Neural cell (in vitro differentiated cells): ENCODE data around the gene LAIR1. TPM values are rescaled to one million over a fixed set of nuclear protein-coding genes. Genes with fewer than 3 reads are reported as not detected.

Experiments used
- H2AFZ ChIP-seq: fragments of 200-600, 300-800 bp; sonication (generic), shearing (Covaris generic); 2 replicates; pipeline ENCODE4 v1.6.0; 2014; ENCODE audit warnings: low read depth, mild to moderate bottlenecking, antibody characterized with exemption, low read length, moderate library complexity
- H3F3A ChIP-seq: fragments of 200-600 bp; shearing (Covaris generic); 2 replicates; pipeline ENCODE4 v1.6.1; 2016; ENCODE audit warnings: mild to moderate bottlenecking, moderate library complexity, mixed read lengths, antibody characterized with exemption, low read length; ENCODE audit not compliant: insufficient read depth, poor library complexity, severe bottlenecking
- H3K27ac ChIP-seq: fragments of 200-600, 300-800 bp; sonication (generic), shearing (Covaris generic); 2 replicates; pipeline ENCODE4 v1.5.1; 2014; ENCODE audit warnings: mild to moderate bottlenecking, low read length, moderate library complexity
- H3K27me3 ChIP-seq: fragments of 300-800, 200-600 bp; sonication (generic), shearing (Covaris generic); 2 replicates; pipeline ENCODE4 v1.6.0; 2014; ENCODE audit warnings: mild to moderate bottlenecking, low read depth, low read length, moderate library complexity; ENCODE audit not compliant: insufficient read depth
- H3K36me3 ChIP-seq: fragments of 300-800, 200-600 bp; sonication (generic), shearing (Covaris generic); 2 replicates; pipeline ENCODE4 v1.5.1; 2014; ENCODE audit warnings: mild to moderate bottlenecking, antibody characterized with exemption, low read length, moderate library complexity; ENCODE audit not compliant: insufficient read depth
- H3K4me2 ChIP-seq: fragments of 300-800, 200-600 bp; sonication (generic), shearing (Covaris generic); 2 replicates; pipeline ENCODE4 v1.6.0; 2014; ENCODE audit warnings: mild to moderate bottlenecking, low read length
- H3K4me3 ChIP-seq: fragments of 300-800, 200-600 bp; sonication (generic), shearing (Covaris generic); 2 replicates; pipeline ENCODE4 v1.5.1; 2014; ENCODE audit warnings: mild to moderate bottlenecking, low read length, moderate library complexity
- H3K79me2 ChIP-seq: fragments of 200-600 bp; shearing (Covaris generic); replicated peaks from 2 replicates; pipeline ENCODE4 v1.6.0; 2014; ENCODE audit warnings: mild to moderate bottlenecking, low read length, moderate library complexity; ENCODE audit not compliant: insufficient read depth
- H3K9ac ChIP-seq: fragments of 300-800, 200-600 bp; sonication (generic), shearing (Covaris generic); 2 replicates; pipeline ENCODE4 v1.6.1; 2016; ENCODE audit warnings: mild to moderate bottlenecking, low read length, mixed read lengths
- H3K9me2 ChIP-seq: fragments of 200-600 bp; shearing (Covaris generic); 2 replicates; pipeline ENCODE4 v1.6.1; 2016; ENCODE audit warnings: mild to moderate bottlenecking, low read length, mixed read lengths; ENCODE audit not compliant: insufficient read depth
- H3K9me3 ChIP-seq: fragments of 200-600, 300-800 bp; sonication (generic), shearing (Covaris generic); 2 replicates; pipeline ENCODE4 v1.6.1; 2016; ENCODE audit warnings: mild to moderate bottlenecking, mixed run types, low read length, moderate library complexity, mixed read lengths
- H4K20me1 ChIP-seq: fragments of 200-600 bp; shearing (Covaris generic); 2 replicates; pipeline ENCODE4 v1.6.1; 2016; ENCODE audit warnings: mild to moderate bottlenecking, mixed run types; ENCODE audit not compliant: insufficient read depth
- EP300 ChIP-seq: fragments of 450-650 bp; conservative IDR thresholded peaks from 2 replicates; pipeline ENCODE4 v1.6.1; 2014; ENCODE audit warnings: antibody characterized with exemption, mild to moderate bottlenecking, moderate library complexity; ENCODE audit not compliant: poor library complexity, severe bottlenecking
- EZH2 ChIP-seq: fragments of 200-600, 300-800 bp; shearing (Covaris generic), sonication (generic); IDR thresholded peaks from 2 replicates; pipeline ENCODE4 v1.6.1; 2014; ENCODE audit warnings: antibody characterized with exemption, low read length, borderline replicate concordance, mild to moderate bottlenecking; ENCODE audit not compliant: insufficient read depth, poor library complexity, severe bottlenecking
- MXI1 ChIP-seq: fragments of 450-650 bp; conservative IDR thresholded peaks from 2 replicates; pipeline ENCODE4 v1.6.1; 2014; ENCODE audit warnings: antibody characterized with exemption, mild to moderate bottlenecking; ENCODE audit not compliant: poor library complexity, severe bottlenecking
- POLR2AphosphoS5 ChIP-seq: IDR thresholded peaks from 2 replicates; pipeline ENCODE4 v1.6.1; 2012
- RAD21 ChIP-seq: fragments of 450-650 bp; conservative IDR thresholded peaks from 2 replicates; pipeline ENCODE4 v1.6.1; 2014; ENCODE audit warnings: antibody characterized with exemption, mild to moderate bottlenecking, moderate library complexity
- REST ChIP-seq: IDR thresholded peaks from 2 replicates; pipeline ENCODE4 v1.6.1; 2012; ENCODE audit warnings: borderline replicate concordance
- SMC3 ChIP-seq: fragments of 450-650 bp; conservative IDR thresholded peaks from 2 replicates; pipeline ENCODE4 v1.6.1; 2014; ENCODE audit warnings: antibody characterized with exemption, mild to moderate bottlenecking, moderate library complexity; ENCODE audit not compliant: poor library complexity
- TAF1 ChIP-seq: IDR thresholded peaks from 2 replicates; pipeline ENCODE4 v1.6.1; 2012; ENCODE audit warnings: low read depth
- polyA plus RNA-seq: library from polyadenylated mRNA; depleted of rRNA; stranded (reverse); fragments of >200 nt; gene quantifications from 2 replicates; pipeline ENCODE4 v1.2.3, GENCODE V29; 2014
- TF ChIP-seq, protein P1 (sequence below): fragments of 450-650 bp; IDR thresholded peaks from 2 replicates; pipeline ENCODE4 v1.5.1; 2014; ENCODE audit warnings: antibody characterized with exemption, mild to moderate bottlenecking, moderate library complexity; ENCODE audit not compliant: poor library complexity, severe bottlenecking

Gene LAIR1
- polyA plus RNA-seq, 1 donor from 2014 or later: not detected

- Histone ChIP-seq H3K36me3 (no peaks in the 10 kb centered on the region), H3K4me3 (no peak overlapping the region), H3K27ac (peak overlapping the region; percentile 43), H3K9ac (peak overlapping the region; percentile 22), H3F3A (no peaks in the 10 kb centered on the region), H3K9me3 (no peaks in the 10 kb centered on the region), H3K79me2 (no peaks in the 10 kb centered on the region), H3K27me3 (no peaks in the 10 kb centered on the region), H4K20me1 (no peaks in the 10 kb centered on the region), H3K4me2 (no peak overlapping the region), H3K9me2 (no peaks in the 10 kb centered on the region), H2AFZ (no peak overlapping the region)
- TF ChIP-seq POLR2AphosphoS5 (no peak), EZH2 (no peak), REST (no peak)
Measured at GRCh38 chr19:54354761-54355160, 10.0 kb downstream of the LAIR1 start.

GRCh38 chr19:54352546-54352945, 12.2 kb downstream of the LAIR1 start:
- H2AFZ ChIP-seq: no peak overlapping the region
- no peaks in the 10 kb centered on the region for H3K79me2 ChIP-seq
- H3K36me3 ChIP-seq: no peaks in the 10 kb centered on the region
- no peak overlapping the region for H3K9ac ChIP-seq
- no peak overlapping the region for H3K4me3 ChIP-seq
- no peak overlapping the region for H3K27ac ChIP-seq
- no peaks in the 10 kb centered on the region for H3K9me2 ChIP-seq
- H3F3A ChIP-seq: no peaks in the 10 kb centered on the region
- H3K27me3 ChIP-seq: no peaks in the 10 kb centered on the region
- no peaks in the 10 kb centered on the region for H3K9me3 ChIP-seq
- TF ChIP-seq POLR2AphosphoS5: no peak
- no peaks in the 10 kb centered on the region for H4K20me1 ChIP-seq
- no peak overlapping the region for H3K4me2 ChIP-seq

DNA sequence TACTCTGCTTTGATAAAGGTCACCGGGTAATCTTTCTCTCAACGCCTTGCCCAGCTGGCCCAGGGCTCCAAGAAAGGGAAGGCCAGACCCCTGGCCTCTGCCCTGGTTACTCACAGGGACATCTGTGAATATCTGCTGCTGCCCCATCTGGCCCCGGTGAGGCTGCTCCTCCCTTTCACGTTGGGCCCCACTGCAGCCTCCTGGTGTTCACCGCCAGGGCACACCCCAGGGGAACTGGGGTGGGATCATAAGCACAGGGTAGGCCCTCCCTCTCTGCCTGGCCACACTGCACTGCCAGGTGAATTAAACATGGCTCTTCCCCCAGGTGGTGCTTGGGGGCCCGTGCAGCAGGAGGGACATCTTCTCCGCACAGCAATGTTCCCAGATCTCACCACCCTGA, 12.7 kb downstream of the LAIR1 start:
- no peaks in the 10 kb centered on the region for H3K27me3 ChIP-seq
- no peaks in the 10 kb centered on the region for H3K36me3 ChIP-seq
- no peak overlapping the region for H2AFZ ChIP-seq
- no peaks in the 10 kb centered on the region for H3K79me2 ChIP-seq
- no peak for TF ChIP-seq TAF1
- no peak for TF ChIP-seq REST
- TF ChIP-seq MXI1: no peak
- TF ChIP-seq EP300: no peak
- no peak for TF ChIP-seq EZH2
- TF ChIP-seq RAD21: no peak
- TF ChIP-seq, protein P1, sequence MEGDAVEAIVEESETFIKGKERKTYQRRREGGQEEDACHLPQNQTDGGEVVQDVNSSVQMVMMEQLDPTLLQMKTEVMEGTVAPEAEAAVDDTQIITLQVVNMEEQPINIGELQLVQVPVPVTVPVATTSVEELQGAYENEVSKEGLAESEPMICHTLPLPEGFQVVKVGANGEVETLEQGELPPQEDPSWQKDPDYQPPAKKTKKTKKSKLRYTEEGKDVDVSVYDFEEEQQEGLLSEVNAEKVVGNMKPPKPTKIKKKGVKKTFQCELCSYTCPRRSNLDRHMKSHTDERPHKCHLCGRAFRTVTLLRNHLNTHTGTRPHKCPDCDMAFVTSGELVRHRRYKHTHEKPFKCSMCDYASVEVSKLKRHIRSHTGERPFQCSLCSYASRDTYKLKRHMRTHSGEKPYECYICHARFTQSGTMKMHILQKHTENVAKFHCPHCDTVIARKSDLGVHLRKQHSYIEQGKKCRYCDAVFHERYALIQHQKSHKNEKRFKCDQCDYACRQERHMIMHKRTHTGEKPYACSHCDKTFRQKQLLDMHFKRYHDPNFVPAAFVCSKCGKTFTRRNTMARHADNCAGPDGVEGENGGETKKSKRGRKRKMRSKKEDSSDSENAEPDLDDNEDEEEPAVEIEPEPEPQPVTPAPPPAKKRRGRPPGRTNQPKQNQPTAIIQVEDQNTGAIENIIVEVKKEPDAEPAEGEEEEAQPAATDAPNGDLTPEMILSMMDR: no peak
- no peak for TF ChIP-seq SMC3
- TF ChIP-seq POLR2AphosphoS5: no peak
- H3K27ac ChIP-seq: no peak overlapping the region
- no peak overlapping the region for H3K9ac ChIP-seq
- H3K4me2 ChIP-seq: no peak overlapping the region
- H4K20me1 ChIP-seq: no peaks in the 10 kb centered on the region
- no peaks in the 10 kb centered on the region for H3K9me2 ChIP-seq
- H3K4me3 ChIP-seq: no peak overlapping the region
- H3K9me3 ChIP-seq: no peaks in the 10 kb centered on the region
- H3F3A ChIP-seq: no peaks in the 10 kb centered on the region
